ENCODE data around the gene CDH23.

- TF ChIP-seq POLR2AphosphoS5 (IDR thresholded peaks at IDR 0.05; ENCODE audit: low read depth, low read length) (no peak), TAF1 (IDR thresholded peaks at IDR 0.05; ENCODE audit: borderline replicate concordance, insufficient read depth, low read length) (no peak), SIN3A (IDR thresholded peaks at IDR 0.05; ENCODE audit: borderline replicate concordance, insufficient read depth, low read length) (no peak), FOXP2 (optimal IDR thresholded peaks at IDR 0.05; ENCODE audit: borderline replicate concordance, extremely low read depth, extremely low read length, insufficient read depth) (no peak), REST (IDR thresholded peaks at IDR 0.05; ENCODE audit: insufficient read depth in 1 of 2, low read depth in 2 of 2, low read length in 2 of 2) (no peak)
Observed at GRCh38 chr10:71641986-71642385, 245.3 kb downstream of the CDH23 start.
